SK-N-SH treated with all-trans-retinoic acid at 6 μM for 48 hours (cell line): ENCODE measurements around the gene ZXDC.

Experiments
- ATAC-seq: fragments of 200-7000 bp; cut with Tn5 transposase; 3 replicates; pipeline ENCODE4 v1.9.1; 2020; ENCODE audit warnings: mild to moderate bottlenecking, moderate library complexity
- ARNTL ChIP-seq: fragments of 450-650 bp; formaldehyde crosslinking; IDR thresholded peaks from 2 replicates; pipeline ENCODE4 v1.5.0; 2020; ENCODE audit warnings: low read depth, mild to moderate bottlenecking, moderate library complexity, borderline replicate concordance
- BACH2 ChIP-seq: fragments of 250-450 bp; sonication (Bioruptor Pico); IDR thresholded peaks from 2 replicates; pipeline ENCODE4 v1.9.0; 2021; ENCODE audit warnings: mild to moderate bottlenecking, borderline replicate concordance
- CREB5 ChIP-seq: fragments of 250-450 bp; sonication (Bioruptor Pico); IDR thresholded peaks from 2 replicates; pipeline ENCODE4 v1.5.1; 2020; ENCODE audit warnings: low read depth, mild to moderate bottlenecking, moderate library complexity
- CSDC2 ChIP-seq: fragments of 250-450 bp; sonication (Bioruptor Pico); IDR thresholded peaks from 2 replicates; pipeline ENCODE4 v1.5.0; 2020; ENCODE audit warnings: mild to moderate bottlenecking, moderate library complexity
- CSRNP3 ChIP-seq: fragments of 250-450 bp; sonication (Bioruptor Pico); IDR thresholded peaks from 2 replicates; pipeline ENCODE4 v1.5.1; 2021; ENCODE audit warnings: mild to moderate bottlenecking, moderate library complexity
- ESRRG ChIP-seq: fragments of 250-450 bp; sonication (Bioruptor Pico); IDR thresholded peaks from 2 replicates; pipeline ENCODE4 v1.6.1; 2021; ENCODE audit warnings: mild to moderate bottlenecking
- GLIS3 ChIP-seq: fragments of 250-450 bp; sonication (Bioruptor Pico); IDR thresholded peaks from 2 replicates; pipeline ENCODE4 v1.5.0; 2020; ENCODE audit warnings: mild to moderate bottlenecking, moderate library complexity
- ISL1 ChIP-seq: fragments of 250-450 bp; sonication (Bioruptor Pico); IDR thresholded peaks from 2 replicates; pipeline ENCODE4 v2.1.2; 2022; ENCODE audit warnings: mild to moderate bottlenecking, moderate library complexity
- OSR1 ChIP-seq: fragments of 250-450 bp; sonication (Bioruptor Pico); IDR thresholded peaks from 2 replicates; pipeline ENCODE4 v1.8.0; 2022; ENCODE audit warnings: moderate library complexity, mild to moderate bottlenecking, inconsistent platforms
- PATZ1 ChIP-seq: fragments of 250-450 bp; sonication (Bioruptor Pico); IDR thresholded peaks from 2 replicates; pipeline ENCODE4 v1.8.0; 2020; ENCODE audit warnings: mild to moderate bottlenecking, moderate library complexity, borderline replicate concordance
- PPARA ChIP-seq: fragments of 250-450 bp; sonication (Bioruptor Pico); IDR thresholded peaks from 2 replicates; pipeline ENCODE4 v1.5.0; 2020; ENCODE audit warnings: mild to moderate bottlenecking, borderline replicate concordance
- RARB ChIP-seq: fragments of 250-450 bp; sonication (Bioruptor Pico); IDR thresholded peaks from 2 replicates; pipeline ENCODE4 v1.8.0; 2021; ENCODE audit warnings: mild to moderate bottlenecking, moderate library complexity
- TCF4 ChIP-seq: fragments of 250-450 bp; sonication (Bioruptor Pico); IDR thresholded peaks from 2 replicates; pipeline ENCODE4 v1.8.0; 2021; ENCODE audit warnings: mild to moderate bottlenecking, moderate library complexity, borderline replicate concordance
- ZFP3 ChIP-seq: fragments of 250-450 bp; sonication (Bioruptor Pico); IDR thresholded peaks from 2 replicates; pipeline ENCODE4 v1.5.0; 2020; ENCODE audit warnings: mild to moderate bottlenecking, moderate library complexity
- ZFP30 ChIP-seq: fragments of 450-650 bp; formaldehyde crosslinking; IDR thresholded peaks from 2 replicates; pipeline ENCODE4 v1.5.0; 2022; ENCODE audit warnings: mild to moderate bottlenecking, moderate library complexity
- ZNF565 ChIP-seq: fragments of 450-650 bp; formaldehyde crosslinking; conservative IDR thresholded peaks from 2 replicates; pipeline ENCODE4 v1.5.0; 2020; ENCODE audit warnings: low read depth, mild to moderate bottlenecking, moderate library complexity
- ZNF8 ChIP-seq: fragments of 450-650 bp; formaldehyde crosslinking; IDR thresholded peaks from 2 replicates; pipeline ENCODE4 v1.5.0; 2020; ENCODE audit warnings: mild to moderate bottlenecking, moderate library complexity
- TF ChIP-seq, protein P1 (sequence below): fragments of 250-450 bp; sonication (Bioruptor Pico); IDR thresholded peaks from 2 replicates; pipeline ENCODE4 v1.5.0; 2020; ENCODE audit warnings: mild to moderate bottlenecking, moderate library complexity

Gene ZXDC

DNA sequence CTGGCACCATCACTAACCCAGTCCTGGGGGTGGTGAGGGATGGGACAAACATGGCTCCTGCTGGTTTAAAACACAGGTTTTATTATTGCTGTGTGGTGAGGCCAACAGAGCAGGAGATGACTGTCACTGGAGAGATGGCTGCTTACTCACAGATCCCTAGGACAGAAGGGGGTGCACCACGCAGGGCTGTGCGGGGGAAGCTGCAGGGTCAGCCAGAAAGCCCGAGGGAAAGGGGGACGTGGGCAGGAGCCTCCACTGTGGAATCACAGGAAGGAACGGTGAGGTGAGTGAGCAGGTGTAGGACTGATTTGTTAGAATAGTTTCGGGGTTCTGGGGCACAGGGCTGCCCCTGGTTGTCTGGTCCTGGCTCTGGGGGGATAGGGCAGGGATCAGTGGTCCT is 73.5 kb downstream of the ZXDC start (continued):
- TF ChIP-seq, protein P1, sequence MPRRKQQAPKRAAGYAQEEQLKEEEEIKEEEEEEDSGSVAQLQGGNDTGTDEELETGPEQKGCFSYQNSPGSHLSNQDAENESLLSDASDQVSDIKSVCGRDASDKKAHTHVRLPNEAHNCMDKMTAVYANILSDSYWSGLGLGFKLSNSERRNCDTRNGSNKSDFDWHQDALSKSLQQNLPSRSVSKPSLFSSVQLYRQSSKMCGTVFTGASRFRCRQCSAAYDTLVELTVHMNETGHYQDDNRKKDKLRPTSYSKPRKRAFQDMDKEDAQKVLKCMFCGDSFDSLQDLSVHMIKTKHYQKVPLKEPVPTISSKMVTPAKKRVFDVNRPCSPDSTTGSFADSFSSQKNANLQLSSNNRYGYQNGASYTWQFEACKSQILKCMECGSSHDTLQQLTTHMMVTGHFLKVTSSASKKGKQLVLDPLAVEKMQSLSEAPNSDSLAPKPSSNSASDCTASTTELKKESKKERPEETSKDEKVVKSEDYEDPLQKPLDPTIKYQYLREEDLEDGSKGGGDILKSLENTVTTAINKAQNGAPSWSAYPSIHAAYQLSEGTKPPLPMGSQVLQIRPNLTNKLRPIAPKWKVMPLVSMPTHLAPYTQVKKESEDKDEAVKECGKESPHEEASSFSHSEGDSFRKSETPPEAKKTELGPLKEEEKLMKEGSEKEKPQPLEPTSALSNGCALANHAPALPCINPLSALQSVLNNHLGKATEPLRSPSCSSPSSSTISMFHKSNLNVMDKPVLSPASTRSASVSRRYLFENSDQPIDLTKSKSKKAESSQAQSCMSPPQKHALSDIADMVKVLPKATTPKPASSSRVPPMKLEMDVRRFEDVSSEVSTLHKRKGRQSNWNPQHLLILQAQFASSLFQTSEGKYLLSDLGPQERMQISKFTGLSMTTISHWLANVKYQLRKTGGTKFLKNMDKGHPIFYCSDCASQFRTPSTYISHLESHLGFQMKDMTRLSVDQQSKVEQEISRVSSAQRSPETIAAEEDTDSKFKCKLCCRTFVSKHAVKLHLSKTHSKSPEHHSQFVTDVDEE = no peak
- TF ChIP-seq RARB (CRISPR knock-in tag) = no peak

GRCh38 chr3:126401611-126402160 is 74.0 kb downstream of the ZXDC start:
- TF ChIP-seq BACH2 (CRISPR knock-in tag) (no peak), ZFP30 (CRISPR knock-in tag) (no peak)
- no peak for ATAC-seq

DNA sequence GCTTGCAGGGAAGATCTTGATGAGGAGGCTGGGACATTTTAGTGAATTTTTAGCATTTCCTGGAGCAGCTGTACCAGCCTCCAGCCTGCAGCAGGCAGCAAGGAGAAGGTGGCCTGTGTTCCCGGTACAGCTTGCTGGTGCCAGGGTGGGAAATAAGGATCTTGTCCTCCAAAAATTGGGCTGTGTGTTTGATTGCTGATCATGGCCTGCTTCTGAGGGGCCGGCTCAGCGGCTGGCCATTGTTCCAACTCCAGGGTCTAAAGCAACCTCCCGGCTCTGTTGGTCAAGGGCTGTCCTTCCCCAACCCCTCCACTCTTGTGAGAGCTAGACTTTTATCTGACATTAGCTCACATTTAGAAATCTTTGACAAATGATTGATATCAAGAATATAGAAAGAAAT is 75.9 kb downstream of the ZXDC start:
- no peak for ATAC-seq
- TF ChIP-seq ISL1 (no peak), GLIS3 (no peak), TCF4 (CRISPR knock-in tag) (no peak), ESRRG (CRISPR knock-in tag) (no peak), ZNF565 (CRISPR knock-in tag) (no peak), PATZ1 (no peak), BACH2 (CRISPR knock-in tag) (no peak), RARB (CRISPR knock-in tag) (no peak)
- TF ChIP-seq, protein P1 = no peak

- TF ChIP-seq PATZ1 (no peak), ARNTL (no peak), ZFP3 (CRISPR knock-in tag) (no peak), CSRNP3 (CRISPR knock-in tag) (no peak), ESRRG (CRISPR knock-in tag) (no peak), CREB5 (CRISPR knock-in tag) (no peak), PPARA (CRISPR knock-in tag) (no peak), ISL1 (no peak), OSR1 (CRISPR knock-in tag) (no peak), CSDC2 (no peak), ZNF8 (CRISPR knock-in tag) (no peak), RARB (CRISPR knock-in tag) (no peak)
- TF ChIP-seq, protein P1 = no peak
- no peak for ATAC-seq
Measured at GRCh38 chr3:126399351-126399735, 76.3 kb downstream of the ZXDC start.
